Neural cell (in vitro differentiated cells): ENCODE results near the gene DPP9. TPM values are rescaled to one million over a fixed set of nuclear protein-coding genes. Genes with fewer than 3 reads are reported as not detected.

ENCODE experiments used
- H2AFZ ChIP-seq: fragments of 200-600, 300-800 bp; sonication (generic), shearing (Covaris generic); 2 replicates; pipeline ENCODE4 v1.6.0; 2014; ENCODE audit warnings: low read depth, mild to moderate bottlenecking, antibody characterized with exemption, low read length, moderate library complexity
- H3F3A ChIP-seq: fragments of 200-600 bp; shearing (Covaris generic); 2 replicates; pipeline ENCODE4 v1.6.1; 2016; ENCODE audit warnings: mild to moderate bottlenecking, moderate library complexity, mixed read lengths, antibody characterized with exemption, low read length; ENCODE audit not compliant: insufficient read depth, poor library complexity, severe bottlenecking
- H3K27ac ChIP-seq: fragments of 200-600, 300-800 bp; sonication (generic), shearing (Covaris generic); 2 replicates; pipeline ENCODE4 v1.5.1; 2014; ENCODE audit warnings: mild to moderate bottlenecking, low read length, moderate library complexity
- H3K27me3 ChIP-seq: fragments of 300-800, 200-600 bp; sonication (generic), shearing (Covaris generic); 2 replicates; pipeline ENCODE4 v1.6.0; 2014; ENCODE audit warnings: mild to moderate bottlenecking, low read depth, low read length, moderate library complexity; ENCODE audit not compliant: insufficient read depth
- H3K36me3 ChIP-seq: fragments of 300-800, 200-600 bp; sonication (generic), shearing (Covaris generic); 2 replicates; pipeline ENCODE4 v1.5.1; 2014; ENCODE audit warnings: mild to moderate bottlenecking, antibody characterized with exemption, low read length, moderate library complexity; ENCODE audit not compliant: insufficient read depth
- H3K4me2 ChIP-seq: fragments of 300-800, 200-600 bp; sonication (generic), shearing (Covaris generic); 2 replicates; pipeline ENCODE4 v1.6.0; 2014; ENCODE audit warnings: mild to moderate bottlenecking, low read length
- H3K4me3 ChIP-seq: fragments of 300-800, 200-600 bp; sonication (generic), shearing (Covaris generic); 2 replicates; pipeline ENCODE4 v1.5.1; 2014; ENCODE audit warnings: mild to moderate bottlenecking, low read length, moderate library complexity
- H3K79me2 ChIP-seq: fragments of 200-600 bp; shearing (Covaris generic); replicated peaks from 2 replicates; pipeline ENCODE4 v1.6.0; 2014; ENCODE audit warnings: mild to moderate bottlenecking, low read length, moderate library complexity; ENCODE audit not compliant: insufficient read depth
- H3K9ac ChIP-seq: fragments of 300-800, 200-600 bp; sonication (generic), shearing (Covaris generic); 2 replicates; pipeline ENCODE4 v1.6.1; 2016; ENCODE audit warnings: mild to moderate bottlenecking, low read length, mixed read lengths
- H3K9me2 ChIP-seq: fragments of 200-600 bp; shearing (Covaris generic); 2 replicates; pipeline ENCODE4 v1.6.1; 2016; ENCODE audit warnings: mild to moderate bottlenecking, low read length, mixed read lengths; ENCODE audit not compliant: insufficient read depth
- H3K9me3 ChIP-seq: fragments of 200-600, 300-800 bp; sonication (generic), shearing (Covaris generic); 2 replicates; pipeline ENCODE4 v1.6.1; 2016; ENCODE audit warnings: mild to moderate bottlenecking, mixed run types, low read length, moderate library complexity, mixed read lengths
- H4K20me1 ChIP-seq: fragments of 200-600 bp; shearing (Covaris generic); 2 replicates; pipeline ENCODE4 v1.6.1; 2016; ENCODE audit warnings: mild to moderate bottlenecking, mixed run types; ENCODE audit not compliant: insufficient read depth
- CTCF ChIP-seq: fragments of 450-650 bp; IDR thresholded peaks from 2 replicates; pipeline ENCODE4 v1.5.1; 2014; ENCODE audit warnings: antibody characterized with exemption, mild to moderate bottlenecking, moderate library complexity; ENCODE audit not compliant: poor library complexity, severe bottlenecking
- EP300 ChIP-seq: fragments of 450-650 bp; conservative IDR thresholded peaks from 2 replicates; pipeline ENCODE4 v1.6.1; 2014; ENCODE audit warnings: antibody characterized with exemption, mild to moderate bottlenecking, moderate library complexity; ENCODE audit not compliant: poor library complexity, severe bottlenecking
- EZH2 ChIP-seq: fragments of 200-600, 300-800 bp; shearing (Covaris generic), sonication (generic); IDR thresholded peaks from 2 replicates; pipeline ENCODE4 v1.6.1; 2014; ENCODE audit warnings: antibody characterized with exemption, low read length, borderline replicate concordance, mild to moderate bottlenecking; ENCODE audit not compliant: insufficient read depth, poor library complexity, severe bottlenecking
- MXI1 ChIP-seq: fragments of 450-650 bp; conservative IDR thresholded peaks from 2 replicates; pipeline ENCODE4 v1.6.1; 2014; ENCODE audit warnings: antibody characterized with exemption, mild to moderate bottlenecking; ENCODE audit not compliant: poor library complexity, severe bottlenecking
- POLR2AphosphoS5 ChIP-seq: IDR thresholded peaks from 2 replicates; pipeline ENCODE4 v1.6.1; 2012
- RAD21 ChIP-seq: fragments of 450-650 bp; conservative IDR thresholded peaks from 2 replicates; pipeline ENCODE4 v1.6.1; 2014; ENCODE audit warnings: antibody characterized with exemption, mild to moderate bottlenecking, moderate library complexity
- REST ChIP-seq: IDR thresholded peaks from 2 replicates; pipeline ENCODE4 v1.6.1; 2012; ENCODE audit warnings: borderline replicate concordance
- SMC3 ChIP-seq: fragments of 450-650 bp; conservative IDR thresholded peaks from 2 replicates; pipeline ENCODE4 v1.6.1; 2014; ENCODE audit warnings: antibody characterized with exemption, mild to moderate bottlenecking, moderate library complexity; ENCODE audit not compliant: poor library complexity
- TAF1 ChIP-seq: IDR thresholded peaks from 2 replicates; pipeline ENCODE4 v1.6.1; 2012; ENCODE audit warnings: low read depth
- polyA plus RNA-seq: library from polyadenylated mRNA; depleted of rRNA; stranded (reverse); fragments of >200 nt; gene quantifications from 2 replicates; pipeline ENCODE4 v1.2.3, GENCODE V29; 2014

Gene DPP9
- polyA plus RNA-seq, 1 donor from 2014 or later: 11.7 TPM

- Histone ChIP-seq H3K79me2 (no peaks in the 10 kb centered on the region), H3K27ac (no peak overlapping the region), H3K36me3 (no peaks in the 10 kb centered on the region), H3K9ac (no peak overlapping the region), H4K20me1 (no peaks in the 10 kb centered on the region), H3F3A (no peaks in the 10 kb centered on the region), H3K27me3 (no peaks in the 10 kb centered on the region), H3K9me2 (no peaks in the 10 kb centered on the region), H3K4me3 (no peak overlapping the region), H3K9me3 (no peaks in the 10 kb centered on the region), H2AFZ (no peak overlapping the region), H3K4me2 (no peak overlapping the region)
- TF ChIP-seq MXI1: no peak
Measured at GRCh38 chr19:4649392-4650047, 74.1 kb downstream of the DPP9 start.

GRCh38 chr19:4647676-4648644 lies 75.7 kb downstream of the DPP9 start:
- Histone ChIP-seq H3K79me2 (no peaks in the 10 kb centered on the region), H3K9ac (no peak overlapping the region), H3K27ac (no peak overlapping the region), H3K4me2 (no peak overlapping the region), H3F3A (no peaks in the 10 kb centered on the region), H3K27me3 (no peaks in the 10 kb centered on the region), H2AFZ (no peak overlapping the region), H3K36me3 (no peaks in the 10 kb centered on the region), H4K20me1 (no peaks in the 10 kb centered on the region), H3K4me3 (no peak overlapping the region), H3K9me3 (no peaks in the 10 kb centered on the region), H3K9me2 (no peaks in the 10 kb centered on the region)
- TF ChIP-seq POLR2AphosphoS5: no peak
- no peak for TF ChIP-seq EZH2
- no peak for TF ChIP-seq RAD21
- TF ChIP-seq SMC3: no peak
- no peak for TF ChIP-seq EP300
- TF ChIP-seq REST: no peak
- TF ChIP-seq TAF1: no peak
- TF ChIP-seq MXI1: no peak
- TF ChIP-seq CTCF: no peak
